Astrocyte (in vitro differentiated cells and primary cell): Measurements from ENCODE around the gene FBXL4. TPM values are rescaled to one million over a fixed set of nuclear protein-coding genes. Genes with fewer than 3 reads are reported as not detected.

Source experiments
- DNase-seq: peaks from one replicate; pipeline ENCODE4 v3.0.0-alpha.2; 2010; ENCODE audit warnings: low read depth
- FAIRE-seq: peaks from 2 replicates; lab custom pipeline; 2011; peaks lifted over from hg19 to GRCh38; lab: Jason Lieb, UNC
- H2AFZ ChIP-seq: 2 replicates; pipeline ENCODE4 v1.6.0; 2012; ENCODE audit warnings: low read depth, low read length, inconsistent platforms
- H3K27ac ChIP-seq: 2 replicates; pipeline ENCODE4 v1.5.1; 2011; ENCODE audit warnings: low read depth, low read length, inconsistent platforms
- H3K27me3 ChIP-seq: 2 replicates; pipeline ENCODE4 v1.6.0; 2011; ENCODE audit warnings: low read length, inconsistent platforms; ENCODE audit not compliant: insufficient read depth
- H3K36me3 ChIP-seq: 2 replicates; pipeline ENCODE4 v1.5.1; 2011; ENCODE audit warnings: low read length, inconsistent platforms; ENCODE audit not compliant: insufficient read depth
- H3K4me1 ChIP-seq: 2 replicates; pipeline ENCODE4 v1.5.1; 2011; ENCODE audit warnings: low read length, inconsistent platforms; ENCODE audit not compliant: insufficient read depth
- H3K4me2 ChIP-seq: 2 replicates; pipeline ENCODE4 v1.6.0; 2012; ENCODE audit warnings: low read length, inconsistent platforms
- H3K4me3 ChIP-seq: 2 replicates; pipeline ENCODE4 v1.5.1; 2011; ENCODE audit warnings: low read depth, mild to moderate bottlenecking, low read length, inconsistent platforms; ENCODE audit not compliant: insufficient read depth
- H3K79me2 ChIP-seq: 2 replicates; pipeline ENCODE4 v1.6.0; 2012; ENCODE audit warnings: mild to moderate bottlenecking, low read length, inconsistent platforms; ENCODE audit not compliant: insufficient read depth
- H3K9ac ChIP-seq: 2 replicates; pipeline ENCODE4 v1.6.0; 2012; ENCODE audit warnings: mild to moderate bottlenecking, low read length, inconsistent platforms
- H3K9me3 ChIP-seq: 2 replicates; pipeline ENCODE4 v1.5.1; 2012; ENCODE audit warnings: low read depth, mild to moderate bottlenecking, low read length, inconsistent platforms; ENCODE audit not compliant: insufficient read depth
- H4K20me1 ChIP-seq: 2 replicates; pipeline ENCODE4 v1.6.0; 2012; ENCODE audit warnings: low read length, inconsistent platforms; ENCODE audit not compliant: insufficient read depth
- H3K27ac Mint-ChIP-seq: one replicate; pipeline ENCODE4 v1.8.0; 2021; ENCODE audit warnings: mild to moderate bottlenecking, mixed read lengths; ENCODE audit not compliant: unreplicated experiment
- H3K27me3 Mint-ChIP-seq: one replicate; pipeline ENCODE4 v1.8.0; 2021; ENCODE audit warnings: low read depth, mixed read lengths; ENCODE audit not compliant: unreplicated experiment
- H3K36me3 Mint-ChIP-seq: one replicate; pipeline ENCODE4 v1.8.0; 2021; ENCODE audit warnings: low read depth, mixed read lengths; ENCODE audit not compliant: unreplicated experiment
- H3K4me1 Mint-ChIP-seq: one replicate; pipeline ENCODE4 v1.8.0; 2021; ENCODE audit warnings: low read depth, mixed read lengths; ENCODE audit not compliant: unreplicated experiment
- H3K4me3 Mint-ChIP-seq: one replicate; pipeline ENCODE4 v1.8.0; 2021; ENCODE audit warnings: mild to moderate bottlenecking, moderate library complexity, mixed read lengths; ENCODE audit not compliant: unreplicated experiment
- H3K9me3 Mint-ChIP-seq: one replicate; pipeline ENCODE4 v1.8.0; 2021; ENCODE audit warnings: mild to moderate bottlenecking, mixed read lengths; ENCODE audit not compliant: unreplicated experiment
- EZH2 ChIP-seq: IDR thresholded peaks from 2 replicates; pipeline ENCODE4 v1.6.1; 2012; ENCODE audit warnings: mild to moderate bottlenecking, low read length, inconsistent platforms; ENCODE audit not compliant: insufficient read depth
- total RNA-seq: library from RNA; stranded (reverse); gene quantifications from 2 replicates; pipeline ENCODE4 v1.2.1, GENCODE V29; 2021
- TF ChIP-seq, protein P1 (sequence below): IDR thresholded peaks from 2 replicates; pipeline ENCODE4 v1.5.1; 2011; ENCODE audit warnings: low read depth, mild to moderate bottlenecking, inconsistent platforms, low read length, moderate library complexity; ENCODE audit not compliant: insufficient read depth

Gene FBXL4
- total RNA-seq, 1 donor from 2014 or later: 16.1 TPM

DNA sequence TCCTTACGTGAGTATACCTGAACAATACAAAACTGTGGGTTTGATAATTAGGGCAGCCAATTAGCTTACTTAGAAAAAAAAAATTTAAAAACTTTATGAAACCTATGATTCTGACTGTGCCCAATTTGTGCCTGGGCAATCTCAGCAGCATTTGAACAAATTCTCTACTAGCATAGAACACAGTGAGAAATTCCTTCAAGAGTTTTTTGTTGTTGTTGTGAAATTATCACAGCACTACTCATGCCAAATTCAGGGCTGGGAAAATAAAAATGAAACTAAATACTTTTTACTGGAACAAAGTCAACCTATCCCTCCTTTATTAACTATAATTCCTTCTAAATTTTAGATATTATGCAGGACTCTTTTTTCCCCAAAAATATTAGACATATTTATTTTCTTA, 70.5 kb downstream of the FBXL4 start:
- no peak for FAIRE-seq
- no peak for DNase-seq
- H3K36me3 ChIP-seq: no peaks in the 10 kb centered on the region
- no peak overlapping the region for H3K4me3 ChIP-seq
- no peaks in the 10 kb centered on the region for H3K27me3 ChIP-seq
- no peaks in the 10 kb centered on the region for H4K20me1 ChIP-seq
- H3K4me1 Mint-ChIP-seq: peaks cover 2% of the 10 kb centered on the region
- no peaks in the 10 kb centered on the region for H3K27me3 Mint-ChIP-seq
- no peak overlapping the region for H3K27ac ChIP-seq
- H3K36me3 Mint-ChIP-seq: no peaks in the 10 kb centered on the region
- H3K9ac ChIP-seq: no peak overlapping the region
- TF ChIP-seq, protein P1, sequence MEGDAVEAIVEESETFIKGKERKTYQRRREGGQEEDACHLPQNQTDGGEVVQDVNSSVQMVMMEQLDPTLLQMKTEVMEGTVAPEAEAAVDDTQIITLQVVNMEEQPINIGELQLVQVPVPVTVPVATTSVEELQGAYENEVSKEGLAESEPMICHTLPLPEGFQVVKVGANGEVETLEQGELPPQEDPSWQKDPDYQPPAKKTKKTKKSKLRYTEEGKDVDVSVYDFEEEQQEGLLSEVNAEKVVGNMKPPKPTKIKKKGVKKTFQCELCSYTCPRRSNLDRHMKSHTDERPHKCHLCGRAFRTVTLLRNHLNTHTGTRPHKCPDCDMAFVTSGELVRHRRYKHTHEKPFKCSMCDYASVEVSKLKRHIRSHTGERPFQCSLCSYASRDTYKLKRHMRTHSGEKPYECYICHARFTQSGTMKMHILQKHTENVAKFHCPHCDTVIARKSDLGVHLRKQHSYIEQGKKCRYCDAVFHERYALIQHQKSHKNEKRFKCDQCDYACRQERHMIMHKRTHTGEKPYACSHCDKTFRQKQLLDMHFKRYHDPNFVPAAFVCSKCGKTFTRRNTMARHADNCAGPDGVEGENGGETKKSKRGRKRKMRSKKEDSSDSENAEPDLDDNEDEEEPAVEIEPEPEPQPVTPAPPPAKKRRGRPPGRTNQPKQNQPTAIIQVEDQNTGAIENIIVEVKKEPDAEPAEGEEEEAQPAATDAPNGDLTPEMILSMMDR: no peak
- no peak for TF ChIP-seq EZH2
- no peaks in the 10 kb centered on the region for H3K4me1 ChIP-seq
- H3K9me3 ChIP-seq: no peaks in the 10 kb centered on the region
- H3K27ac Mint-ChIP-seq: no peak overlapping the region
- H3K79me2 ChIP-seq: no peaks in the 10 kb centered on the region
- no peak overlapping the region for H3K4me2 ChIP-seq
- H3K4me3 Mint-ChIP-seq: no peak overlapping the region
- no peaks in the 10 kb centered on the region for H3K9me3 Mint-ChIP-seq
- no peak overlapping the region for H2AFZ ChIP-seq

DNA sequence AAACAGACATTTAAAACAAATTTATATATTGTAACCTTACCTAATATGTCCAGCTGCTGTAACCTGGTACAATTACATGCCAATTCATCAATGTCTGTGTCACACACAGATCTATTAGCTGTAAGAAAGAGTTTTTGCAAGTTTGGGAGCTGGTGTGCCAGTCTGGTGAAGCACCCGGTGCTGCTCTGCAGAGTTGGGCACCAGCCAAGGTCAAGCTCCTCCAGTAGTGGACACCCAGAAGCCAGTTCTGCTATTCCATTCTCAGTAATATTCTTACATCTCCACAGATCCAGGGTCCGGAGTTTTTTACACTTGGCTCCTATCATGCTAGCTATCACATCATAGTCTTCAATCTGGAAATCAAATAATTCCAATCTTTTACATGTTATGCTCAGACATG, 72.4 kb downstream of the FBXL4 start:
- Histone ChIP-seq H3K4me1 (no peaks in the 10 kb centered on the region), H3K27ac (no peak overlapping the region), H3K27me3 (no peaks in the 10 kb centered on the region), H2AFZ (no peak overlapping the region), H3K4me3 (no peak overlapping the region), H4K20me1 (no peaks in the 10 kb centered on the region), H3K4me2 (no peak overlapping the region), H3K9ac (no peak overlapping the region), H3K9me3 (no peaks in the 10 kb centered on the region), H3K79me2 (no peaks in the 10 kb centered on the region), H3K36me3 (no peaks in the 10 kb centered on the region)
- FAIRE-seq (no peak), DNase-seq (no peak)
- peaks cover 2% of the 10 kb centered on the region for H3K9me3 Mint-ChIP-seq
- no peaks in the 10 kb centered on the region for H3K27me3 Mint-ChIP-seq
- peaks cover 4% of the 10 kb centered on the region for H3K36me3 Mint-ChIP-seq
- H3K4me3 Mint-ChIP-seq: no peak overlapping the region
- H3K4me1 Mint-ChIP-seq: no peaks in the 10 kb centered on the region
- no peak overlapping the region for H3K27ac Mint-ChIP-seq
- TF ChIP-seq EZH2: no peak
- TF ChIP-seq, protein P1: no peak

DNA sequence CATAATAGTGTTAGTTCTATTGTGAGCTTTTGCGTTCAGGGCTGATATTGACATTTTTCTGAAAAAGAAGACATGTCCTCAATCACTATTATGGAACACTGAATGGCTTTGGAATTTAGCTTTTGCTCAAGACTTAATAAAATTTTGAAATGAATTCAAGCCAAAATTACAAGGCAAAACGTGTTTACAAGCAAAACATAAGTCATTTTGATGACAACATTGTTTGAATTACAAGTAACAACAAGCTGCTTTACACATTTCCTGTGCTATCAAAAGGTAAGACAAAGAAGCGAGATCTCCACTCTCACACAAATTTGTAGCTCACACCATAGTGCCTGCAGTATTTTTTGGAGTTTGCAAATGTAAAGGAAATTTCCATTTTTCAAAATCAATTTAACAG, 75.9 kb downstream of the FBXL4 start:
- Histone ChIP-seq H3K36me3 (no peaks in the 10 kb centered on the region), H4K20me1 (no peaks in the 10 kb centered on the region), H3K27ac (no peak overlapping the region), H3K4me3 (no peak overlapping the region), H3K9ac (no peak overlapping the region), H3K9me3 (no peaks in the 10 kb centered on the region), H3K79me2 (no peaks in the 10 kb centered on the region), H3K27me3 (no peaks in the 10 kb centered on the region), H3K4me1 (no peaks in the 10 kb centered on the region), H3K4me2 (no peak overlapping the region), H2AFZ (no peak overlapping the region)
- no peaks in the 10 kb centered on the region for H3K27me3 Mint-ChIP-seq
- TF ChIP-seq EZH2: no peak
- TF ChIP-seq, protein P1: no peak
- FAIRE-seq (no peak), DNase-seq (no peak)
- H3K9me3 Mint-ChIP-seq: peaks cover 2% of the 10 kb centered on the region
- peaks cover 7% of the 10 kb centered on the region for H3K36me3 Mint-ChIP-seq
- no peak overlapping the region for H3K4me3 Mint-ChIP-seq
- H3K4me1 Mint-ChIP-seq: no peaks in the 10 kb centered on the region
- no peak overlapping the region for H3K27ac Mint-ChIP-seq
